GM21528 (cell line): ENCODE measurements around the gene CCDC54.

Experiments used
- ATAC-seq: cut with Tn5 transposase; IDR thresholded peaks from one replicate; pipeline ENCODE4 v1.9.1; 2021; ENCODE audit warnings: mild to moderate bottlenecking, moderate library complexity; ENCODE audit not compliant: unreplicated experiment, low FRiP score

Gene CCDC54

DNA sequence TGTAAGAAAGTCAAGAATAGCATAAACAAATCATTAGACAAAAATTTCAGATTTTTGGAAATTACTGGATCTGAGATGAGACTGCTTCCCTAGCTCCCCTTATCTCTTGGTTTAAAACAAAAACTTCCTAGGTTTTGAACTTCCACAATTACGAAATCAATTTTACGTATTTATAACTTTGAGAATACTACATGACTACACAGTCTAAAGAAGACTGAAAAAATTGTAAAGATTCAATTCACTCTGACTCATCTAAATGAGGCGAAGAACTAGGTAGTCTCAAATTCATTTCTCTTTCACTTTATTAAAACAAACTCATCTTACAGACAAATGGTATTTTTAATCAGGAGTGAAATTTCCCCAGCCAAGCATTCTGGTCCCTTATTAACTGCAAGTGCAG, 10.3 kb downstream of the CCDC54 start:
- no peak for ATAC-seq

DNA sequence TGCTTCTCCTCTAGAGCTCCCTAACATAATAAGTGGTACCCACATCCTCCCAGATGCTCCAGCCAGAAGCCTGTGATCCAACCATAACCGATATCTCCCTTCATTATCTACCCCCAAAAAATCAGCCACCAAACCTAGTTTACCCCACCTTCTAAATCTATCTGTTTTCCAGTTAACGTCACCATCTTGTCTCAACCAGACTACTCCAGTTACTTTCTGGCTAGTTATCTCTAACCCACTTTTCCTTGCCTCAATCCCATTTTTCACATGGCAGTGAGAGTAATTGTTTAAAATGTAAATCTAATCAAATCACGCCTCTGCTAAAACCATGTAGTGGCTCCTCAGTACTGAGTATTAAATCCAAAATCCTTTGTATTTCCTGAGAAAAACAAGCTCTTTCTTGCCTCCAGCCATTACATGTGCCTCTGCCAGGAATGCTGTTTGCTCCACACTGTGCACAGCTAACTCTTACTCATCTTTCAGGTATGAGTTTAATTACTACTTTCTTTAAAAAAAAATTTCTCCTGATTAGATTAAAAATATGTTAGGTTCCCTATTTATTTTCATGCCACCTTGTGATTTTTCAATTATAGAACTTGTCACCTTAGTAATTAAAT, 15.4 kb downstream of the CCDC54 start:
- ATAC-seq = no peak

DNA sequence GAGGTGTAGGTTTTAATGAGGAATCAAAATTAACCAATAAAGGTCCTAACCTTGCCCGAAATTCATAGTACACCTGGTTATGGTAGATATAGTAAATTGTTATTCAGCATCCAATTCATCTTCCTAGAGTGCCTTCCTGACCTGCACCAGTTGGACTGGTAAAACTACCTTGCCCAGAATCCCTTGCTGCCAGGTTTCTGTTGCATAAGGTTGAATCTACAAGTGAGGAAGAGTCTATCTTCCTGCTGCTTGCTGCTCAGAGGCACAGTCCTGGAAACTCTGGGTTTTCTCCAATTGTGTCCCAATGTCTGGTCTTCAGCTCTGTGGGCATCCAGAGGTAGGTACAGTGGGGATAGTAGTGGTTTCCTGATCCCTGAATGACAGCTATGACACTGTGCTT, 17.3 kb downstream of the CCDC54 start:
- ATAC-seq = no peak

DNA sequence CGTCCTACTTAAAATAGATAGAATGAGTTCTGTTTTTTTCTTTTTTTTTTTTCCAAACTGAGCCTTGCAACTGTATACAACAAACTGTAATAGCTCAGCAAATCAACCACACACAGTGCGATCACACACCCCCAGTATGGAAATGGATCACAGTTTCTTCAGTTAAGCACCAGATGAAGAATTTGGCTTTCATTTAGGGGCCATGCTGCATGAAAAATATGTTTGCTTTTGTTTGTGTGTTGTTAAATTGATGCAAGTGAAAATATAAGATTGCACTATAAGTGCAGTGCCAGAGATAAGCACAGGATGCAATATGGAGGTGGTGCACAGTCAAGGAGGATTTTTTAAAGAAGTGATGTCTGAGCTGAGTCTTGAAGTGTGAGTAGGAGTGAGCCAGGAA, 17.8 kb downstream of the CCDC54 start:
- ATAC-seq = no peak

DNA sequence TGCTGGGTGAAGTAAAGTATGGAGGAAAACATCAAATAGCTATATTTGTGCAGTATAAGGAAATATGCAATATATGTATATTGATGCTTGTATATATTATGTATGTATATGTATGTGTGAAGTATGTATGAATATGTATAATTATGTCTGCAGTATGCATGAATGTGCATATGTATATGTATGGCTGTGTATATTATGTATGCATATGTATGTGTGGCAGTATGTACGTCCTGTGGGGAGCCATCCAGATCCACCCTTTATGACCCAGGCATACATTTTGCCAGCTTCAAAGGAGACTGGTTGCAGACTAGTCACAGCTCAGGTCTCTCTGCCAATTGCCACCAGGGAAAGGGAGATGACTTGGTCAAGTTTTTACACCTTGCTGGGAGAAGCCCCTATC, 24.1 kb downstream of the CCDC54 start:
- ATAC-seq = no peak

DNA sequence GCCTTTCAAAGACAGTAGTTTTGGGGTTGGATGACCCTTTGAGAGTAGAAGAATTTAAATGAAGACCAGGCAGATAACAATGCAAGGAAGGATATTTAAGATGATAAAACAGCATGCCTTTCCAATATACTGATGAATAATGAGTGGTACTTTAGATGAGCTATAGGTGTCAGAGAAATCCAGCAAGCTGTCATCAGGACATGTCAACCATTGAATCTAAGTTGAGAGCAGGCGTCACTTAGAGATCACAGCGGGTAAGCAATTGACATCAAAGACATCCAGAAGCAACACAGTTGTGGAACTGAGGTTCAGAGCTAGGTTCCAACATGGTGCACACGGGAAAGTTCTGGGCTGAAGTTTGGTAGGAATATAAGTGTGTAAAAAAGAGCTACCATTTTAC, 25.0 kb downstream of the CCDC54 start:
- ATAC-seq = no peak

DNA sequence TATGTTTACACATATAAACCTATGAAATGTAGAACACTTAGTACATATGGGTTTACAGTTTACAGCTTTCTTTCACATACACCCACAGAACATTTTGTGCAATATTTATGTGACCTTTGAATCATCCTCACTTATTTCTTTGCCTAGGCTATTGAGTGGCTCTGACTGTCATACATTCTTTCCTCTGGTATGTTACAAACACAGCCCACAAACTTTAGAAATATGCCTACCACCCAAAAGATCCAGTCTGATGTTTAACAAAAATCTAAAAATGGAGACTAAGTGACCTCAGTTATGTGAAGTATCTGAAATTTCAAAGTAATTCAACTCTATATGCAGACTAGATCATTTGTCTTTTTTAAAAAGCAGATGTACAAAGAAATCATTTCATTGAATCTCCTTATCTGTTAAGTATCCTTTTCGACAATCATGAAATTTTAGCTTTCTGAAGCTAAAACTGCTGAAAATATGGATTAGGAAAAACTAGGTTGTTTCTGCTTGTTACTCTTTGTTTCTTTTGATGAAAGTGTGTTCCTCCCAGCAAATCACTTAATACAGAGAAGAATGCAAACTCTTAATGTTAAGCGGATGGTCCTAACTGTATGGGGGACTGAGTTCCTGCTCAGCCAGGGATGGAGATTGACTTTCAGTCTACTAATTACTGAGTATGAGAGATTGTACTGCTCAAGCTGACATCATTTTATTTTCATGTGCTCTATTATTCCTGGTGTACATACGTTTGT, 27.7 kb downstream of the CCDC54 start:
- ATAC-seq = no peak

DNA sequence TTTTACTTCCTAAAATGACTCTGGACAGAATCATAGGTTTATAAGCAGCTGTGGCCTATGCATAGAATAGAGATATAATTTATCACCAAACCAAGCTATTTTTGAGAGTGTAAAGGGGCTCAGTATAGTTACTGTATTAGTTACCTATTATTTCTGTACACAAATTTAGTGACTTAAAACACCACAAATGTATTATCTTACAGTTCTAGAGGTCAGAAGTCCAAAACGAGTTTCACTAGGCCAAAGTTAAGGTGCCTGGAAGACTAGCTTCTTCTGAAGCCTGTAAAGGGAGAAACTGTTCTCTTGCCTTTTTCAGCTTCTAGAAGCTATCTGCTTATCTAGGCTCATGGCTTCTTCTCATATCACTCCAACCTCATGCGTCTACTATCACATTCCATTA, 30.1 kb downstream of the CCDC54 start:
- no peak for ATAC-seq

DNA sequence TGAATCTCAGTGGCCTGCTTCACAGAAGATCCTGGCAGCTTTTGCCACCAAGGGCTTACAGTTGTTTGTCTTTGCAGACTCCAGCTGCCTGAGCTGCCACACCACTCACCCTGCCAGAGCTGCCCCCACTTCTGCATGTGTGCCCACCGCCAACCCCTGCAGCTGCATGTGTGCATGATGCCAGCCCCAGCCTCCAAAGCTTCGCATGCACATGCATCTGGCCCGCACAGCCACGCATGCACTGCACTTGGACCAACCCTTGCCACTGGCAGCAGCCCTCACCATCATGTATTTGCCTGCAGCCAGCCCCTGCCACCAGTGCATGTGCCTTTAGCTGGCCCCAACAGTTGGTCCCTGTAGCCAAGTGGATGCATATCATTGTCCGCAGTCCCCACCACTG, 31.3 kb downstream of the CCDC54 start:
- no peak for ATAC-seq

DNA sequence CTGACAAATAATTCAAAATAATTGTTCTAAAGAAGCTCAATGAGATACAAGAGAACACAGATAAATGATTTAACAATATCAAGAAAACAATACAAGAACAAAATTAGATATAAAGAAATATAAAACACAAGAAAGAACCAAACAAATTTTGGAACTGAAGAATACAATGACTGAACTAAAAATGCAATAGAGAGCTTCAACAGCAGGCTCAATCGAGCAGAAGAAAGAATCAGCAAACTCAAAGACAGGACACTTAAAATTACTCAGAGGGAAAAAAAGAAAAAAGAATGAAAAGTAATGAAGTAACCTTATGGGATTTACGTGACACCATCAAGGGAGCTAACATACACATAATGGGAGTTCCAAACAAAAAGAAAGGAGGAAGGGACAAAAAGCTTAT, 32.1 kb downstream of the CCDC54 start:
- ATAC-seq = no peak

DNA sequence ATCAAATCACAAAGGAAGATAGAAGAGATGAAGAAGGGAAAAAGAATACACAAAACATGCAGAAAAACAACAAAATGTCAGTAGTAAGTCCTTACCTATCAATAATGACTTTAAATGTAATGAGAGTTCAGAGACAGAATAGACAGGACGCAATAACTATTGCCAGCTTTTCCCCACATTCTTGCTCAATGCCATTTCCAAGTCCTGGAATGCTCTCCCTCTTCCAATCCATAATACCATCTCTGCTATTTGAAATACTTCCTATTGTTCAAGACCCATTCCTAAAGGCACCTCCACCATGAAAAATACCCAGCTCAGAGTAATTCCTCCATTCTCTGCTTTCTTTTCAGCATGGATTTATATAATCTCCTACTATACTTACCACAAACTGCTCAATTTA, 33.4 kb downstream of the CCDC54 start:
- ATAC-seq = no peak

DNA sequence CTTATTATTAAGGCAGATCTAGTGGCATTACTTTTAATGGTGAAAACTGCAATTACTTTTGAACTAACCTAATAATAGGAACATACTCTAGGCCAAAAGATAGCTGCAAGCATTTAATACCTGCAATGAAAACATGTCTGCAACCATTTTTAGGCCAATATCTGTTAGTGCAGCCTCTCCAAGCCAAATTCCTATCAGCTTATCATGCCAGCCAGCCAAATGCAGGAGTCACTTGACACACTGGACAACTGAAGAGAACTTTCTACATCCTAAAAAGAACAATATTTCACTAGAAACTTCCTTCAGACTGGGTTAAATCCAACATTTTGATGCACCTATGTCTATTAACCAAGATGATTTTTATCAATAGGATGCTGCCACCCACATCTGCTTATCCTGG, 33.8 kb downstream of the CCDC54 start:
- no peak for ATAC-seq

DNA sequence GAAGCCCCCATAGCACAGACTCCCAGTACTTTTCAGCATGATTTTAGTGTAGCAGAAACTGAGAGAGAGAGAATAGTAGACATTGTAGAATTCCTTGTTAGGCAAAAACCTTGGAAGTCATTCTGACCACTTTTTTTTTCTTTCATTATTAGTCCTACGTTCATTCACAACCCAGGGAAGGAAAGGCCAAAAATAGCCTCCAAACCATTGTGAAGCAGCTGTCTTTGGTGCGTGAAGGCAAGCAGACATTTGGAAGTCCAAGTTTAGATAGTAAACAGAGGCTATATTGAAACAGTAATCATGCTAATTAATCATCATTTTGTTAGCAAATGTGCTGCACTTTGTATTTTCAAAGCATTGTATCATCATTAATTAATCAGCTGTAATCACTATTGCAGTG, 34.5 kb downstream of the CCDC54 start:
- no peak for ATAC-seq

DNA sequence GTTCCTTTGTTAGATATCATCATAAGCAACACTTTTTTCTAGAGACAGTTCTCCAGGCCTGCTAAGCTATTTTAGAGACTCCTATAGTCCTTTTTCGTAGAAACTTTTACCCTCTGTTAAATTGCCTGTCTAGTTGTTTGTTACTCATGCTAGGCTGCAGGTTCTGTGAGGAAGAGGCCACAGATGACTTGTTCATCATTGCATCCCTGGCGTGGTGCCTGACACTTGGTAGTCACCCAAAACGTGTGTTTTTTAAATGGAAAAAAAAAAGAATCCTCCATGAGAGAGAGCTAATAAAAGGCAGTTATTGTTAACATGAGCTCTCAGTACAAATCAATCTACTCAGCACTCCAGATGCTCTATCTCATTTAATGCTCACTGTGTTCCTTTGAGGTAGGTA, 35.1 kb downstream of the CCDC54 start:
- no peak for ATAC-seq

DNA sequence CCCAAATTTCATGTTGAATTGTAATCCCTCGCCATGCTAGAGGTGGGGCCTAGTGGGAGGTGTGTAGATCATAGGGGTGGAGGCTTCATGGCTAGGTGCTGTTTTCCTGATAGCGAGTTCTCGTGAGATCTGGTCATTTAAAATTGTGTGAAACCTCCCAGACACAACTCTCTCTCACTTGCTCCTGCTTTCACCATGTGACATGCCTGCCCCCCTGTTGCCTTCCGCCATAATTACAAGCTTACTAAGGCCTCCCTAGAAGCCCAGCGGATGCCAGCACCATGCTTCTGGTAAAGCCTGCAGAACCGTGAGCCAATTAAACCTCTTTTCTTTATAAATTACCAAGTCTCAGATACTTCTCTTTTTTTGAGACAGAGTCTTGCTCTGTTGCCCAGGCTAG, 36.0 kb downstream of the CCDC54 start:
- ATAC-seq = no peak

DNA sequence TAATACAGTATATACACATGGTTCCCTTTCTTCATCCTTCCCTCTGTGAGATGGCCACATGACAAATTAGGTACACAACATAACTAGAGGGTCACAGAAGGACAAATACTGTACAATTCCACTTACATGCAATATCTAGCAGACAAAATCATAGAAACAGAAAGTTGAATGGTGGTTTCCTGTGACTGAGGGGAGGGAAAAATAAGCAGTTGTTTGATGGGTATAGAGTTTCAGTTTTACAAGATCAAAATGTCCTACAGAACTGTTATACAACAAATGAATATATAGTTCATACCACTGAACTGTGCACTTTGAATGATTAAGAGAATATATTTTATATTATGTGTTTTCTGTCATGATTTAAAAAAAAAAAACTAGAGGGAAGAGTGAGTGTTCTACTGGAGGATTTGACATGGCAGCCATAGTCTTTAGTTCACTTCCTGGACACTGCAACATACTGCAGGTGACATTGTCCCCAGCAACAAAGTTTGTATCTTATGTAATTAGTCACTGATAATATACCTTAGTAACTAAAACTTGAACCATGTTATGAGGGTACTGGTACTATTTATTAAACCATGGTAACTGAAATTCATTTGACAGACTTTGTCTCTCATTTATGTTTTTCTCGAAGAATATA, 37.2 kb downstream of the CCDC54 start:
- peak; percentile 95 for ATAC-seq

DNA sequence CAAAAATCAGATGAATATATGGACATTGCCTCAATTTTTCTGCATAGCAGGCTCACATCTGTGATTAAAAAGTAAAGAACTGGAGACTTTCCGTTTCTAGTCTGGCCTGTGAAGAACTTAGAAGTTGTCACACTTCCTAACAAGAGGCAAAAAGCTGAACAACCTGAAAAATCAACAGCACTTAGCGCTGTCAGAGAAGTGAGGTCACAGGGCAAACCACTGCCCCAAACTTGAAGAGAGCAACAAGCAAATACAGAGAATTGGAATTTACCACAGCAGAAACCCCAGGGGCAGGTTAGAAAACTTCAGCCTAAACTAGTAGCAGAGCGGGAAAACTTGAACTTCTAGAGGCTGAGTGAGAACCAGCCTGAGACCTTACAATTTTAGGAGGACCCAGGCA, 38.9 kb downstream of the CCDC54 start:
- no peak for ATAC-seq

DNA sequence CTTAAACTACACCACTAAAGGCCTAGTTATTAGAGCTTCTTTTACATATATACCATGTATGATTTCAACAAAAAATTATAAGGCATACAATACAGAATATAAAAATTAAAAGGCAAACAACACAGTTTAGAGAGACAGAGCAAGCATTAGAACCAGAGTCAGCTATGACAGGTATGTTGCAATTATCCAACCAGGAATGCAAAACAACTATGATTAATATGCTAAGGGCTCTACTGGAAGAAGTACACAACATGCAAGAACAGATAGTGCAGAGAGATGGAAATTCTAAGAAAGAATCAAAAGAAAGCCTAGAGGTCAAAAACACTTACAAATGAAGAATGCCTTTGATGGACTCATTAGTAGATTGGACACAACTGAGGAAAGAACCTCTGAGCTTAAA, 39.6 kb downstream of the CCDC54 start:
- ATAC-seq = no peak

DNA sequence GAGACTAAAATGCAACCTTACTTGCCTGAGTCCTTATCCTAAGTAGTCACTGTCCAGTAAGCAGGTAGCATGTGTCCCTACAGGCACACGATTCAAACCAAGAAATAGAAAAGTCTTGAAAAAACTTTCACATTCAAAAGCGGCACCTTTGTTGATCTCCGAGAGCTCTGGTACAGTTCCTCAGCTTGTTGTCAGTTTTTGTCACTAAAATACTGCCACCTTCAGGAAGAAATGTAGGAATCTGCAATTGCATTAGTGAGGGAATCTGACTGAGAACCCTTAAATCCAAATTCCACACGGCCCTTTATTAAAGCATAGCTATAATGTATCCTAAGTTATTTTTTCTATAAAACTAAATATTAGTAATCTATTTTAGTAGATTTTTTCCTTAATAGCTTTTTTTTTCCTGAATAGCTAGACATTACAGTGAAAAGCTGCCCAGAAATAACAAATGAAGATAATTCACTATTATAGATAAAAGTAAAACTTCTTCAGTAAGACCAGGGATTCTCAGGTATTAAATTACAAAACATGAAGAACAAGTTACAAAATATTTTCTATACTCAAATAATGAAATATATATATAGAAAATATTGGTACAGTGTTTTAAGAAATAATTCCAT, 44.0 kb downstream of the CCDC54 start:
- ATAC-seq = peak; percentile 71

DNA sequence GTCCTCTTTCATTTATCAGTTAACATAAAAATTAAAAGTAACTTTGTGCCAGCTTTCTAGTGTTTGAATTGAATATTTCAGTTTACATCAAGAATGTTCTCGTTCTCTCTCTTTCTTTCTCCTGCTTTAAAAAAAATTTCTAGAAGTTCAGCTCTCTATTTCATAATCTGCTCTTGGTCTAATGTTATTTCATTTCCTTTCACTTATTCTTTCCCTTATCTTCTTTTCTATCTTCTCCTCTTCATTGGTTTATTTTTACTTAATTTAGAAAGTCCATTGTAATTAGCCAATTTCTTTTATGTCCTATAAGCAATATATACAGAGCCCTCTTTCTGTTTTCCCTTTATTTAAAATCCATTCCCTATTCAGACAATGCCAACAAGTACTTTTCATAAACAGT, 44.6 kb downstream of the CCDC54 start:
- no peak for ATAC-seq

DNA sequence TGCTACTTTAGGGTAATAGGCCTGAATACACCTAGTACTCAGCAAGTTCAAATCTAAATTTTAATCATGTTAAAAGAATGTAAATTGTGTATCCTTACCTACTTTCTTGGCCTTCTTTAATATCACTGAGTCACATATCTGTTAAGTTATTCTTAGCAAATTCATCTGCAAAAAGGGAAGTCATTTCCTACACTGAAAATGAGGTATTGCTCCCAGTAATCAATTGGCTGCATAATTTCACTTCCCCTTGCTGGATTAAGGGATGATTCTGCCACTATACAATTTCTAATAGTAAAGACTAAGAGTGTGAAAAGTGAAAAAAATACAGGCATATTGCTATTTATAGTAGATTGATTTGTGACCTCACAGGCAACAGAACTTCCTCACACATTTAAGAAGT, 47.8 kb downstream of the CCDC54 start:
- no peak for ATAC-seq

DNA sequence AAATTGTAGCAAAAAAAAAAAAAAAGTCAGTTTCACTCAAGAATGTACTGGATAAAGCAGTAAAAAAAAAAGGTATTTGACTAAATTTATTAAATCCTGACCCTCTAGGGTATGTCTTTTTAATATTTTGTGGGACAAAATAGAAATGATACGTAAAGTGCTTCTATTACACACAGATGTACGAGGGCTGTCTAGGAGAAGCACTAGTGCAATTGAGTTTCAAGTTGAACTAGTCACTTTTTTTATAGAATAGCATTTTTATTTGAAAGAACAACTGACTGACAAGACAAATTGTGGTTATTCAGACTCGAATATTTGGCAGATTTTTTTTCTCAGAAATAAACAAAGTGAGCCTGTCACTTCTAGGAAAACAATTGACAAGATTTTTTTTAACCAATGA, 49.0 kb downstream of the CCDC54 start:
- no peak for ATAC-seq
